Thoracic aorta (tissue), 2 donors: ENCODE results near the gene NLRP6. TPM values are rescaled to one million over a fixed set of nuclear protein-coding genes. Genes with fewer than 3 reads are reported as not detected.

Experiments
- ATAC-seq: fragments of 150-250 bp; one replicate; pipeline ENCODE4 v1.8.0; 2017; ENCODE audit warnings: low read depth; ENCODE audit not compliant: insufficient number of reproducible peaks, low FRiP score
- DNase-seq: peaks from one replicate; pipeline ENCODE4 v3.0.0-alpha.2; 2020; ENCODE audit warnings: low spot score
- H3K27ac ChIP-seq, 2 donors: fragments of 200-600 bp; sonication (generic); 1 replicate in 1 of 2; 2 replicates in 1 of 2; pipeline ENCODE4 v1.5.1; 2016; ENCODE audit warnings: mild to moderate bottlenecking in 2 of 2, moderate library complexity in 2 of 2
- H3K27me3 ChIP-seq: fragments of 200-600 bp; sonication (generic); replicated peaks from 2 replicates; pipeline ENCODE4 v1.6.0; 2016; ENCODE audit warnings: mild to moderate bottlenecking; ENCODE audit not compliant: insufficient read depth
- H3K36me3 ChIP-seq: fragments of 200-600 bp; sonication (generic); one replicate; pipeline ENCODE4 v1.5.1; 2016
- H3K4me1 ChIP-seq, 2 donors: fragments of 200-600 bp; sonication (generic); 1 replicate in 1 of 2; 2 replicates in 1 of 2; pipeline versions ENCODE4 v1.5.1 to v1.6.0; 2016; ENCODE audit warnings: low read depth in 2 of 2, mild to moderate bottlenecking in 1 of 2; ENCODE audit not compliant: control insufficient read depth in 1 of 2
- H3K4me3 ChIP-seq: fragments of 200-600 bp; sonication (generic); 2 replicates; pipeline ENCODE4 v1.5.1; 2016; ENCODE audit warnings: mild to moderate bottlenecking
- H3K9me3 ChIP-seq: fragments of 200-600 bp; sonication (generic); 2 replicates; pipeline ENCODE4 v1.5.1; 2016
- total RNA-seq, 2 donors: library from RNA; depleted of rRNA; stranded (reverse); fragments of >200 nt; gene quantifications; one replicate each; pipeline versions ENCODE4 v1.1.0 to v1.2.3, GENCODE V29; 2016
- TF ChIP-seq, protein P1 (sequence below): fragments of 200-600 bp; sonication (generic); IDR thresholded peaks from one replicate; pipeline ENCODE4 v1.5.1; 2019; ENCODE audit warnings: antibody characterized with exemption

The NLRP6 gene
- total RNA-seq, 2 donors from 2014 or later, result 5.6 to 6.6 TPM

DNA sequence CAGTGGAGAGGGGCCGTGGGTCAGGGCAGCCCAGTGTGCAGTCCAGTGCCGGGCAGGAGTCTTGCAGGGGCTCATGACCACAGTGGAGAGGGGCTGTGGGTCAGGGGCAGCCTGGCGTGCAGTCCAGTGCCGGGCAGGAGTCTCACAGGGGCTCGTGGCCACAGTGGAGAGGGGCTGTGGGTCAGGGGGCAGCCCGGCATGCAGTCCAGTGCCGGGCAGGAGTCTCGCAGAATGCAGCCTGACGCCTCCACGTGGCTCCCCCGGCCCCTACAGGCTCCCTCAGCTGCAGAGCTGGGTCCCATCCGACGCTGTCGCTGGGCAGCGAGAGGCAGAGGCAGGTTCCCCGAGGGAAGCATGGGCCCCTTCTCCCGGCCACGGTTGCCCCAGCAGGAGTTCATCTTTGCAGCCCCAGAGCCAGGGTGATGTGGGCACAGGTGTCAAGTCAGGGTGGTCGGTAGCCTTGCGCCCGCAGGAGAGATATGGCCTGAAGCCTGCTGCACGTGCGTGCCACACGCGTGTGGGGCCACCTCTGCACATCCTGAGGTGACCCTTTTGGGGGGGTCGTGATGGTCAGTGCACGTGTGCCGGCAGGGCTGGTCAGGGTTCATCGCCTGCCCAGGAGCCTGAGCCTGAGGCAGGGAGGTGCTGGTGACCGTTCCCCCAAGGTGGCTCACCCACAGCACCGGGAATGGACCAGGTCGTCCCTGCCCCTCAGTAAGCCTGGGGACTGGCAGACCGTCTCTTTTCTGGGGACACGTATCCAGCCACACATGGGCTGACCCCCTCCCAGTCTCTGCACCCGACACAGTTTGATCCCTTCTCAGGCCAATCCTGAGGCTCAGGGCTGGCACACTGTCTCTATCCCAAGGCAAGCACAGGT is 18.2 kb downstream of the NLRP6 start:
- peaks cover 5% of the 10 kb centered on the region for H3K36me3 ChIP-seq
- H3K4me3 ChIP-seq, result no peak overlapping the region
- no peak overlapping the region for H3K27ac ChIP-seq
- ATAC-seq (no peak), DNase-seq (no peak)
- H3K27me3 ChIP-seq, result no peaks in the 10 kb centered on the region
- no peaks in the 10 kb centered on the region for H3K9me3 ChIP-seq
- TF ChIP-seq, protein P1, sequence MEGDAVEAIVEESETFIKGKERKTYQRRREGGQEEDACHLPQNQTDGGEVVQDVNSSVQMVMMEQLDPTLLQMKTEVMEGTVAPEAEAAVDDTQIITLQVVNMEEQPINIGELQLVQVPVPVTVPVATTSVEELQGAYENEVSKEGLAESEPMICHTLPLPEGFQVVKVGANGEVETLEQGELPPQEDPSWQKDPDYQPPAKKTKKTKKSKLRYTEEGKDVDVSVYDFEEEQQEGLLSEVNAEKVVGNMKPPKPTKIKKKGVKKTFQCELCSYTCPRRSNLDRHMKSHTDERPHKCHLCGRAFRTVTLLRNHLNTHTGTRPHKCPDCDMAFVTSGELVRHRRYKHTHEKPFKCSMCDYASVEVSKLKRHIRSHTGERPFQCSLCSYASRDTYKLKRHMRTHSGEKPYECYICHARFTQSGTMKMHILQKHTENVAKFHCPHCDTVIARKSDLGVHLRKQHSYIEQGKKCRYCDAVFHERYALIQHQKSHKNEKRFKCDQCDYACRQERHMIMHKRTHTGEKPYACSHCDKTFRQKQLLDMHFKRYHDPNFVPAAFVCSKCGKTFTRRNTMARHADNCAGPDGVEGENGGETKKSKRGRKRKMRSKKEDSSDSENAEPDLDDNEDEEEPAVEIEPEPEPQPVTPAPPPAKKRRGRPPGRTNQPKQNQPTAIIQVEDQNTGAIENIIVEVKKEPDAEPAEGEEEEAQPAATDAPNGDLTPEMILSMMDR, result no peak
- H3K4me1 ChIP-seq, result no peaks in the 10 kb centered on the region

DNA sequence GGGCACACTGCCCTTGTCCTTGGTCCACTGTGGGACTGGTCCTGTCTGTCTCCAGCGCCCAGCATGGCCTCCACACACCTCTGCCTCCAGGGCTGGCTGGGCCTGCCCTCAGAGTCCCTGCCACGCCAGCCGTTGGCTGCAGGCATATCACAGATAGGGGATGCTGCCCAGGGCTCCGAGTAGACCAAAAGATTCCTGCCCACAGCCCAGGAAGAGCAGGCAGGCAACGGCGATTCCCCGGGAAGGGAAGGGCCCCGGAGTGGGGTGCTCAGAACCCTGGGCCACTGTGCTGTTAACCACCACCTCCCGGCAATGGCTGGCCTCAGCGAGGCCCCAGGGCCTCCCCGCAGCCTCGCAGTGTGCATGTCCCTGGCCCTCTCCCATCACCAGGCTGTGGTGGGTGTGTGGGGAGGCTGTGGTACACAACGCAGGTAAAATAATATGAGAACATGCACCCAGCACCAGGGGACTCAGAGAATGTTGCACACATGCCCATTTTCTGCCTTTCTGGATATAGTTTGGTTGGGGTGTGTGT is 18.9 kb downstream of the NLRP6 start:
- H3K27ac ChIP-seq, result no peak overlapping the region
- DNase-seq (no peak), ATAC-seq (no peak)
- no peak overlapping the region for H3K4me3 ChIP-seq
- H3K36me3 ChIP-seq, result peaks cover 5% of the 10 kb centered on the region
- no peaks in the 10 kb centered on the region for H3K9me3 ChIP-seq
- no peaks in the 10 kb centered on the region for H3K27me3 ChIP-seq
- H3K4me1 ChIP-seq, result no peaks in the 10 kb centered on the region
- TF ChIP-seq, protein P1, result no peak

DNA sequence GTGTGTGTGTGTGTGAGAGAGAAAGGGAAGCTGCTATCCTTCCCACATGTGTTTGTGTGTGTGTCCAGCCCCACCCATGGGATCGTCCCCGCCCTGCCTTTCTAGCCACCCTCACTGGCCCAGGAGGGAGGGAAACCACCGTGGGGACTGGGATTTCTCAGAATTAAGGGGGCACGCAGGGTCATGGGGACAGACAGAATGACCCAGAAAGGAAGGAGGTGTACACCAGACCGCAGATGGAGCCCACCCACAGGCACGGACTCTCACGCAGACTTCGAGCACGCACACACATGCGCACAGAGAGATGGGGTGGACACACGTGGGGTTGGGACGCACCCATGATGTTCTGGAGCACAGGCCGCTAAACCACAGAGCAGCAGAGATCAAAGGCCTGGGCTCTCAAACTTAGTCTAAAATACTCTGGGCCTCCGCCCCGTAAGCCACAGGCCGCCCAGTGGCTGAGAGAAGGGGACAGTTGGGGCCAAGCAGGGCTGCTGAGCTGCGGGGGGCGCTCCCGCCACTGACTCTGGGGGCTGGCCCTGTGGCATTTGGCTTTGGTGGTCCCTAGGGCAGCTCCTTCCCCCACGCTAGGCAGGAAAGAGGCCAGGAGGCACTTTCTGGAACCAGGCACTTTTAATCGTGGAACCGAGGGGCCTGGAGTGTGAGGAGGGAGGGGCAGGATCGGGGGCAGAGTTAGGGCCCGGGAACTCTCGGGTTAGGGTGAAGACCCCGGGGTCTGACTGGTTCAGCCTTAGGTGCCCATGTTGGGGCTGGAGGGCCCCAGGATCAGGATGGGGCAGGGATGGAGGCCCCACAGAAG is 19.6 kb downstream of the NLRP6 start:
- H3K27ac ChIP-seq, result no peak overlapping the region
- TF ChIP-seq, protein P1, result no peak
- no peak for ATAC-seq
- peaks cover 5% of the 10 kb centered on the region for H3K36me3 ChIP-seq
- DNase-seq, result no peak
- H3K27me3 ChIP-seq, result no peaks in the 10 kb centered on the region
- H3K4me3 ChIP-seq, result no peak overlapping the region
- no peaks in the 10 kb centered on the region for H3K9me3 ChIP-seq
- no peaks in the 10 kb centered on the region for H3K4me1 ChIP-seq

DNA sequence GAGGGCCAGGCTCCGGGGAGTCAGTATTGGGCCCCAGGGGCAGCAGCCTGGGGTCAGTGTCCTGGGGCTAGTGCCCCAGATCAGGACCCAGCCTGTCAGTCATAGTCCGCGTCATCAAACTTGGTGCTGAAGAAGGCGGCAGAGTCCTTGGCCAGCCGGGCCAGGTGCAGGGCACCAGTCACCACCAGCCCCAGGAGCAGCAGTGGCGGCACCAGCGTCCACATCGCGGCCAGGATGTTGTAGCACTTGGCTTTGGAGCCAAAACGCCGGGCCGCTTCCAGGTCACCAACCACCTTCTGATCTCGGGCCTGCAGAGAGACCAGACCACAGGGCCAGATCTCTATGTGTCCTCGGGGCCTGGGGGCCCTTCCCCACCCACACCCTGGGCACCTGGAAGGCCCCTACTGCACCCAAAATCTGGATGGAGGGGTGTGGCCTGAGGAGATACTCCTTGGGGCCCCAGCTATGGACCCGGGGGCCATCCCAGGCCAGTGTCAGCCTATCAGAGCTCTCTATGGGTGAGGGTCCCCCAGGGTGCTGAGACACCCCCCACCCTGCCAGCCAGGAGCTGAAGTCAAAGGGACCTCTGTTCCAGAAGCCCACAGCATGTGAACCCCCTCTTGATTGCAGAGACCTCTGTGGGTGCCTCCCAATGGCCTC is 20.3 kb downstream of the NLRP6 start:
- H3K9me3 ChIP-seq, result no peaks in the 10 kb centered on the region
- H3K4me1 ChIP-seq, result no peaks in the 10 kb centered on the region
- DNase-seq, result no peak
- ATAC-seq, result no peak
- no peaks in the 10 kb centered on the region for H3K27me3 ChIP-seq
- peaks cover 5% of the 10 kb centered on the region for H3K36me3 ChIP-seq
- no peak overlapping the region for H3K4me3 ChIP-seq
- H3K27ac ChIP-seq, result no peak overlapping the region
- TF ChIP-seq, protein P1, result no peak
